IMR-90 (cell line): Measurements from ENCODE around the gene HNRNPD.

Source experiments
- CEBPB ChIP-seq: IDR thresholded peaks from 2 replicates; pipeline ENCODE4 v1.6.1; 2012; ENCODE audit warnings: low read depth, low read length, improper control_type of control experiment
- CTCF ChIP-seq: conservative IDR thresholded peaks from 2 replicates; pipeline ENCODE4 v1.5.1; 2012; ENCODE audit warnings: mild to moderate bottlenecking, low read depth, low read length, improper control_type of control experiment
- FOS ChIP-seq: fragments of 150-350 bp; IDR thresholded peaks from 2 replicates; pipeline ENCODE4 v1.6.1; 2016; ENCODE audit warnings: low read depth, low read length
- MAZ ChIP-seq: IDR thresholded peaks from 2 replicates; pipeline ENCODE4 v1.6.1; 2012; ENCODE audit warnings: low read depth, mild to moderate bottlenecking, low read length, improper control_type of control experiment, moderate library complexity, borderline replicate concordance
- NFE2L2 ChIP-seq: fragments of 150-350 bp; IDR thresholded peaks from 2 replicates; pipeline ENCODE4 v1.6.1; 2016; ENCODE audit warnings: low read depth, mild to moderate bottlenecking, low read length
- POLR2A ChIP-seq: IDR thresholded peaks from 2 replicates; pipeline ENCODE4 v1.6.1; 2012; ENCODE audit warnings: mild to moderate bottlenecking, low read depth, low read length
- RCOR1 ChIP-seq: IDR thresholded peaks from 2 replicates; pipeline ENCODE4 v1.6.1; 2012; ENCODE audit warnings: mild to moderate bottlenecking, low read length, improper control_type of control experiment; ENCODE audit not compliant: insufficient replicate concordance
- RFX5 ChIP-seq: IDR thresholded peaks from 2 replicates; pipeline ENCODE4 v1.8.0; 2012; ENCODE audit warnings: low read depth, mild to moderate bottlenecking, low read length, moderate library complexity
- USF2 ChIP-seq: fragments of 150-350 bp; IDR thresholded peaks from 2 replicates; pipeline ENCODE4 v1.6.1; 2017; ENCODE audit warnings: mild to moderate bottlenecking, antibody characterized with exemption, low read length, low read depth

- peak; percentile 98; the same call in 1 of the 2 replicates for TF ChIP-seq MAZ
- TF ChIP-seq POLR2A, result peak; percentile 83
- no peak for TF ChIP-seq CTCF
- no peak for TF ChIP-seq NFE2L2
- TF ChIP-seq CEBPB, result peak; percentile 52
- TF ChIP-seq FOS, result no peak; the same call in 1 of the 2 replicates
- peak; percentile 97 for TF ChIP-seq USF2
- no peak for TF ChIP-seq RFX5
- peak; percentile 8 for TF ChIP-seq RCOR1
Measured at GRCh38 chr4:82373816-82374625, at the start of gene HNRNPD.
